Neuronal stem cell (in vitro differentiated cells): ENCODE data around the gene FXN.

ENCODE experiments used
- DNase-seq: peaks from one replicate; pipeline ENCODE4 v3.0.0-alpha.2; 2013; ENCODE audit warnings: low spot score
- H2AFZ ChIP-seq: one replicate; pipeline ENCODE4 v1.6.1; 2013; ENCODE audit warnings: mild to moderate bottlenecking, low read length, inconsistent platforms
- H2AK5ac ChIP-seq: 2 replicates; pipeline ENCODE4 v1.6.1; 2013; ENCODE audit warnings: low read depth, mild to moderate bottlenecking, inconsistent platforms, low read length, moderate library complexity, mixed read lengths
- H2BK120ac ChIP-seq: 2 replicates; pipeline ENCODE4 v1.6.1; 2013; ENCODE audit warnings: low read depth, mild to moderate bottlenecking, inconsistent platforms, low read length, moderate library complexity, mixed read lengths
- H2BK12ac ChIP-seq: one replicate; pipeline ENCODE4 v1.6.1; 2013; ENCODE audit warnings: low read length, inconsistent platforms
- H2BK15ac ChIP-seq: 2 replicates; pipeline ENCODE4 v1.6.1; 2013; ENCODE audit warnings: mild to moderate bottlenecking, low read length, inconsistent platforms, mixed read lengths
- H2BK5ac ChIP-seq: one replicate; pipeline ENCODE4 v1.6.1; 2013; ENCODE audit warnings: inconsistent platforms, mild to moderate bottlenecking, low read length, moderate library complexity
- H3K14ac ChIP-seq: one replicate; pipeline ENCODE4 v1.6.1; 2013; ENCODE audit warnings: low read length, inconsistent platforms
- H3K18ac ChIP-seq: 2 replicates; pipeline ENCODE4 v1.6.1; 2013; ENCODE audit warnings: low read length, inconsistent platforms
- H3K23ac ChIP-seq: 2 replicates; pipeline ENCODE4 v1.6.1; 2013; ENCODE audit warnings: low read depth, mild to moderate bottlenecking, mixed read lengths, low read length, inconsistent platforms; ENCODE audit not compliant: poor library complexity
- H3K27ac ChIP-seq: replicated peaks from 3 replicates; pipeline ENCODE4 v1.5.1; 2013; ENCODE audit warnings: low read length, inconsistent platforms
- H3K27me3 ChIP-seq, 3 experiments: 2 replicates each; pipeline ENCODE4 v1.6.1; 2013; ENCODE audit warnings: low read length in 3 of 3, mild to moderate bottlenecking in 2 of 3, inconsistent platforms in 1 of 3, low read depth in 1 of 3, mixed read lengths in 1 of 3, moderate library complexity in 1 of 3; ENCODE audit not compliant: control insufficient read depth in 3 of 3, insufficient read depth in 3 of 3
- H3K36me3 ChIP-seq, 2 donors: replicated peaks in 1 of 2; 2 replicates each; pipeline ENCODE4 v1.6.1; 2013; ENCODE audit warnings: low read length in 2 of 2; ENCODE audit not compliant: control insufficient read depth in 2 of 2, insufficient read depth in 2 of 2
- H3K4ac ChIP-seq: 2 replicates; pipeline ENCODE4 v1.6.1; 2013; ENCODE audit warnings: inconsistent platforms, mild to moderate bottlenecking, low read length, moderate library complexity
- H3K4me1 ChIP-seq, 2 donors: 1 replicate in 1 of 2; 2 replicates in 1 of 2; pipeline ENCODE4 v1.6.1; 2013; ENCODE audit warnings: low read length in 2 of 2, low read depth in 1 of 2; ENCODE audit not compliant: control insufficient read depth in 2 of 2, insufficient read depth in 1 of 2
- H3K4me2 ChIP-seq: one replicate; pipeline ENCODE4 v1.6.1; 2013; ENCODE audit warnings: mild to moderate bottlenecking, low read length, inconsistent platforms; ENCODE audit not compliant: insufficient read depth, poor library complexity, severe bottlenecking
- H3K4me3 ChIP-seq, 2 donors: 2 replicates each; pipeline ENCODE4 v1.5.1; 2013; ENCODE audit warnings: low read length in 2 of 2, mild to moderate bottlenecking in 2 of 2, inconsistent platforms in 1 of 2, moderate library complexity in 1 of 2
- H3K79me1 ChIP-seq: one replicate; pipeline ENCODE4 v1.6.1; 2013; ENCODE audit warnings: low read depth, mild to moderate bottlenecking, inconsistent platforms, low read length, moderate library complexity
- H3K9ac ChIP-seq: one replicate; pipeline ENCODE4 v1.6.1; 2013; ENCODE audit warnings: mild to moderate bottlenecking, low read depth, low read length, inconsistent platforms; ENCODE audit not compliant: poor library complexity
- H3K9me3 ChIP-seq, 2 donors: replicated peaks in 1 of 2; 2 replicates each; pipeline versions ENCODE3 to v1.6.1; 2013; ENCODE audit warnings: low read length in 2 of 2, mild to moderate bottlenecking in 2 of 2, inconsistent platforms in 1 of 2, low read depth in 1 of 2, mixed read lengths in 1 of 2, moderate library complexity in 1 of 2; ENCODE audit not compliant: control insufficient read depth in 2 of 2, insufficient read depth in 1 of 2
- H4K8ac ChIP-seq: one replicate; pipeline ENCODE4 v1.6.1; 2013; ENCODE audit warnings: low read depth, mild to moderate bottlenecking, inconsistent platforms, low read length, moderate library complexity
- H4K91ac ChIP-seq: one replicate; pipeline ENCODE4 v1.6.1; 2013; ENCODE audit warnings: low read length, low read depth, mild to moderate bottlenecking, inconsistent platforms; ENCODE audit not compliant: poor library complexity
- WGBS, 2 donors: extraction: QIAGEN DNeasy Blood & Tissue Kit; methylation state at CpG; one replicate each; pipeline ENCODE4 v1.1.7; 2013; ENCODE audit warnings: missing lambda C conversion rate in 2 of 2, mixed read lengths in 1 of 2; ENCODE audit not compliant: insufficient read length in 2 of 2, insufficient replicate concordance in 1 of 2; ENCODE audit errors: extremely low coverage in 2 of 2; 5-methylcytosine and 5-hydroxymethylcytosine counted together

Gene FXN

DNA sequence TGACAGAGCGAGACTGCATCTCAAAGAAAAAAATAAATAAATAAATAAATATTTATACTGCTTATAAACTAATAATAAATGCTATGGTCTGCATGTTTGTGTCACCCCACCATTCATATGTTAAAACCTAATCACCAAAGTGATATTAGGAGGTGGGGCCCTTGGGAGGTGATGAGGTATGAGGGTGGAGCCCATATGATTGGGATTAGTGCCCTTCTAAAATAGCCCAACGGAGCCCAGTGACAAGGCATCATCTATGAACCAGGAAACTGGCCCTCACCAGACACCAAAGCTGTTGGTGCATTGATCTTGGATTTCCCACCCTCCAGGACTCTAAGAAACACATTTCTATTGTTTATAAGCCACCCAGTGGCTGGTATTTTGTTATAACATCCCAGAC lies 5.1 kb downstream of the FXN start:
- H3K23ac ChIP-seq, result no peak overlapping the region
- H2BK15ac ChIP-seq, result no peak overlapping the region
- no peak overlapping the region for H3K9ac ChIP-seq
- H3K9me3 ChIP-seq, result peaks cover 0 to 7% of the 10 kb centered on the region in 2 donors
- H3K4me1 ChIP-seq, result peaks cover 13% of the 10 kb centered on the region in 2 donors
- no peak overlapping the region for H2BK12ac ChIP-seq
- H3K79me1 ChIP-seq, result peaks cover 6% of the 10 kb centered on the region
- no CpG with 5 or more reads among the region's 2 CpGs for WGBS, 2 donors
- DNase-seq, result no peak
- no peak overlapping the region for H4K91ac ChIP-seq
- H3K27ac ChIP-seq, result no peak overlapping the region
- H3K18ac ChIP-seq, result no peak overlapping the region
- no peak overlapping the region for H2BK120ac ChIP-seq
- H3K4me2 ChIP-seq, result no peak overlapping the region
- no peak overlapping the region for H3K4ac ChIP-seq
- H2AFZ ChIP-seq, result no peak overlapping the region
- H3K36me3 ChIP-seq, result peaks cover 0 to 5% of the 10 kb centered on the region in 2 donors
- no peak overlapping the region for H4K8ac ChIP-seq
- no peaks in the 10 kb centered on the region for H3K27me3 ChIP-seq
- H3K14ac ChIP-seq, result no peak overlapping the region
- no peak overlapping the region for H2AK5ac ChIP-seq
- H2BK5ac ChIP-seq, result no peak overlapping the region
- H3K4me3 ChIP-seq, result no peak overlapping the region

GRCh38 chr9:69044240-69045219 lies 9.0 kb downstream of the FXN start:
- H3K27ac ChIP-seq, result peak overlapping the region; percentile 8
- DNase-seq, result no peak
- no peak overlapping the region for H3K9ac ChIP-seq
- H2BK120ac ChIP-seq, result no peak overlapping the region
- H3K79me1 ChIP-seq, result no peaks in the 10 kb centered on the region
- no peak overlapping the region for H4K8ac ChIP-seq
- H2BK12ac ChIP-seq, result no peak overlapping the region
- H3K36me3 ChIP-seq, result peaks cover 21 to 33% of the 10 kb centered on the region in 2 donors
- H2BK5ac ChIP-seq, result no peak overlapping the region
- H3K14ac ChIP-seq, result no peak overlapping the region
- no peaks in the 10 kb centered on the region for H3K27me3 ChIP-seq
- H3K4ac ChIP-seq, result no peak overlapping the region
- H3K4me1 ChIP-seq, result peaks cover 8 to 16% of the 10 kb centered on the region in 2 donors
- H2BK15ac ChIP-seq, result no peak overlapping the region
- no peak overlapping the region for H3K18ac ChIP-seq
- H2AFZ ChIP-seq, result peak overlapping the region; percentile 3
- H3K23ac ChIP-seq, result no peak overlapping the region
- peaks cover 0 to 7% of the 10 kb centered on the region in 2 donors for H3K9me3 ChIP-seq
- no peak overlapping the region for H4K91ac ChIP-seq
- H3K4me2 ChIP-seq, result no peak overlapping the region
- WGBS, 2 donors, result no CpG with 5 or more reads among the region's 9 CpGs
- no peak overlapping the region for H2AK5ac ChIP-seq
- no peak overlapping the region for H3K4me3 ChIP-seq

DNA sequence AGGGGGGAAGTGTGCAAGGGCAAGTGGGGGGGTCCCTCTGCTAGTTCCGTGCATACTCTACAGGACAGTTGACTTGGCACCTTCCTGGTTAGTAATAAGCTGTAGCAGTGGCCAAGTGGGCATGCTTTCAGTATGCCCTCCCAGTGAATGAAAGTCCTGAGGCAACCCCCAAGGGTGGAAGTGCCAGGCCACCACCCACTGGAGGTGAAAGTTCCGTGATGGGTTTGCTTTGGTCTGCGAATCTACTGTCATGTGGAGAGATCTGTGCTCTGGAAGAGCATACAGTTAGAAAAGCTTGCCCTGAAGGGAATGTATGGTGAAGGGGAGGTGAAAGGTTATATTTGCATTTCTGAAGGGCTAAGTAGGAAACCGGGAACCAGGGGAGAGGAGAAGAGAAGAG lies 10.3 kb downstream of the FXN start:
- Histone ChIP-seq H4K8ac (no peak overlapping the region), H2BK12ac (no peak overlapping the region), H3K14ac (no peak overlapping the region), H3K4me3 (no peak overlapping the region), H3K27ac (no peak overlapping the region), H3K23ac (no peak overlapping the region), H2AK5ac (no peak overlapping the region), H3K18ac (no peak overlapping the region), H3K79me1 (no peaks in the 10 kb centered on the region), H3K9ac (no peak overlapping the region), H3K9me3 (peaks cover 0 to under 1% of the 10 kb centered on the region in 2 donors), H2BK120ac (no peak overlapping the region), H3K4ac (no peak overlapping the region), H3K27me3 (no peaks in the 10 kb centered on the region), H2AFZ (no peak overlapping the region), H4K91ac (no peak overlapping the region), H2BK5ac (no peak overlapping the region), H3K4me1 (peaks cover 8 to 16% of the 10 kb centered on the region in 2 donors), H2BK15ac (no peak overlapping the region), H3K36me3 (peaks cover 18 to 40% of the 10 kb centered on the region in 2 donors), H3K4me2 (no peak overlapping the region)
- DNase-seq, result no peak
- WGBS, 2 donors, result no CpG with 5 or more reads among the region's 4 CpGs

DNA sequence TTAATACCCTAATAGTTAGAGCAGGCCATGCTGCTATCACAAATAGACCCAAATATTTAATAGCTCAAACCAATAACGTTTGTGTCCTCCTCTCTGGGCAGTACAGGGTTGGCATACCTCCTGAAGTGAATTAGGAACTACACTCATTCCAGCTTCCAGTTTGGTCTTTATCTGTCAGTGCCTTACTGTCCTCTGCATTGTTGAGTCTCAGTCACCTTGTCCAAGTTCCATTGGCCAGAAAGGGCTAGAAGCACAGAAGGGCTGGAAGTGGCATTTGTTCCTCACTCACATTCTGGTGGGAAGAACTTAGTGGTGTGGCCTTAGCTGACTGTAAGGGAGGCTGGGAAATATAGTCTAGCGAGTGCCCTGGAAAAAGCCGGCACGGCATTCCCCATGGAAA lies 11.2 kb downstream of the FXN start:
- no peak overlapping the region for H3K9ac ChIP-seq
- WGBS, 2 donors, result no CpG with 5 or more reads among the region's 4 CpGs
- H3K4me1 ChIP-seq, result peaks cover 8 to 16% of the 10 kb centered on the region in 2 donors
- H3K9me3 ChIP-seq, result no peaks in the 10 kb centered on the region
- no peak overlapping the region for H2BK15ac ChIP-seq
- H4K91ac ChIP-seq, result no peak overlapping the region
- no peak overlapping the region for H3K18ac ChIP-seq
- no peak overlapping the region for H3K14ac ChIP-seq
- H3K27ac ChIP-seq, result no peak overlapping the region
- H2BK12ac ChIP-seq, result no peak overlapping the region
- H3K36me3 ChIP-seq, result peaks cover 16 to 45% of the 10 kb centered on the region in 2 donors
- H2AK5ac ChIP-seq, result no peak overlapping the region
- no peaks in the 10 kb centered on the region for H3K79me1 ChIP-seq
- DNase-seq, result no peak
- no peak overlapping the region for H4K8ac ChIP-seq
- no peak overlapping the region for H3K23ac ChIP-seq
- H3K4me2 ChIP-seq, result no peak overlapping the region
- no peak overlapping the region for H3K4me3 ChIP-seq
- H2BK5ac ChIP-seq, result no peak overlapping the region
- H2AFZ ChIP-seq, result no peak overlapping the region
- no peak overlapping the region for H3K4ac ChIP-seq
- H2BK120ac ChIP-seq, result no peak overlapping the region
- no peaks in the 10 kb centered on the region for H3K27me3 ChIP-seq
